WTC11 (cell line): ENCODE results near the gene CACNG4. TPM values are rescaled to one million over a fixed set of nuclear protein-coding genes. Genes with fewer than 3 reads are reported as not detected.
A peak's percentile ranks its signal among the peaks of the same experiment; 100 is the strongest.

Source experiments
- ATAC-seq: fragments of 200-7000 bp; cut with Tn5 transposase; 2 replicates; pipeline ENCODE4 v1.10.0; 2021; ENCODE audit warnings: mild to moderate bottlenecking, moderate library complexity
- CTCF ChIA-PET: fragments of 300-600 bp; sonication (Branson Sonifier 250); formaldehyde crosslinking; loops from one replicate; lab custom pipeline; 2021; ENCODE audit warnings: antibody characterized with exemption; lab: Charles Lee
- POLR2A ChIA-PET: fragments of 350-600 bp; sonication (Branson Sonifier 250); formaldehyde crosslinking; loops from one replicate; lab custom pipeline; 2021; ENCODE audit warnings: antibody characterized with exemption; lab: Charles Lee
- DNase-seq: peaks from one replicate; pipeline ENCODE4 v3.0.0; 2021; ENCODE audit warnings: low spot score
- H3K27ac Mint-ChIP-seq: 2 replicates; pipeline ENCODE4 v1.8.0; 2021; ENCODE audit warnings: mixed read lengths
- H3K27me3 Mint-ChIP-seq: 2 replicates; pipeline ENCODE4 v1.8.0; 2021; ENCODE audit warnings: low read depth, mild to moderate bottlenecking, moderate library complexity, mixed read lengths
- H3K36me3 Mint-ChIP-seq: 2 replicates; pipeline ENCODE4 v1.8.0; 2021; ENCODE audit warnings: mixed read lengths
- H3K4me1 Mint-ChIP-seq: 2 replicates; pipeline ENCODE4 v1.8.0; 2022; ENCODE audit warnings: mixed read lengths
- H3K4me3 Mint-ChIP-seq: 2 replicates; pipeline ENCODE4 v1.8.0; 2021; ENCODE audit warnings: mild to moderate bottlenecking, moderate library complexity, mixed read lengths
- H3K9me3 Mint-ChIP-seq: 2 replicates; pipeline ENCODE4 v1.8.0; 2021; ENCODE audit warnings: mixed read lengths
- CREB1 ChIP-seq: sonication (generic); formaldehyde crosslinking; IDR thresholded peaks from 2 replicates; pipeline ENCODE4 v1.8.0; 2023; ENCODE audit warnings: mild to moderate bottlenecking, missing genetic modification reagents
- CREM ChIP-seq: sonication (generic); formaldehyde crosslinking; IDR thresholded peaks from 2 replicates; pipeline ENCODE4 v1.8.1; 2022; ENCODE audit warnings: mild to moderate bottlenecking, missing genetic modification reagents, moderate library complexity
- IRF2 ChIP-seq: sonication (generic); formaldehyde crosslinking; IDR thresholded peaks from 2 replicates; pipeline ENCODE4 v1.8.0; 2022; ENCODE audit warnings: low read depth, missing genetic modification reagents, borderline replicate concordance
- MAX ChIP-seq: sonication (generic); formaldehyde crosslinking; IDR thresholded peaks from 2 replicates; pipeline ENCODE4 v1.8.0; 2022; ENCODE audit warnings: mild to moderate bottlenecking, missing genetic modification reagents
- MXD4 ChIP-seq: fragments of 250-450 bp; sonication (Bioruptor Pico); IDR thresholded peaks from 2 replicates; pipeline ENCODE4 v1.8.0; 2021; ENCODE audit warnings: mild to moderate bottlenecking, moderate library complexity, borderline replicate concordance
- NR3C1 ChIP-seq: sonication (generic); formaldehyde crosslinking; conservative IDR thresholded peaks from 2 replicates; pipeline ENCODE4 v1.8.1; 2023; ENCODE audit warnings: low read depth, mild to moderate bottlenecking, missing genetic modification reagents
- OVOL2 ChIP-seq: fragments of 250-450 bp; sonication (Bioruptor Pico); IDR thresholded peaks from 2 replicates; pipeline ENCODE4 v1.9.0; 2021; ENCODE audit warnings: mild to moderate bottlenecking, borderline replicate concordance
- RELA ChIP-seq: sonication (generic); formaldehyde crosslinking; IDR thresholded peaks from 2 replicates; pipeline ENCODE4 v1.8.1; 2022; ENCODE audit warnings: missing genetic modification reagents, mild to moderate bottlenecking, borderline replicate concordance
- SMAD3 ChIP-seq: sonication (generic); formaldehyde crosslinking; IDR thresholded peaks from 2 replicates; pipeline ENCODE4 v1.8.0; 2022; ENCODE audit warnings: missing genetic modification reagents, mild to moderate bottlenecking, borderline replicate concordance
- SMAD4 ChIP-seq: sonication (generic); formaldehyde crosslinking; IDR thresholded peaks from 2 replicates; pipeline ENCODE4 v1.8.0; 2022; ENCODE audit warnings: mild to moderate bottlenecking, missing genetic modification reagents
- TCF7 ChIP-seq: sonication (generic); formaldehyde crosslinking; IDR thresholded peaks from 2 replicates; pipeline ENCODE4 v1.8.0; 2022; ENCODE audit warnings: mild to moderate bottlenecking, low read depth, missing genetic modification reagents, moderate library complexity
- ZNF121 ChIP-seq: sonication (generic); formaldehyde crosslinking; IDR thresholded peaks from 2 replicates; pipeline ENCODE4 v1.8.0; 2023; ENCODE audit warnings: missing genetic modification reagents
- ZNF219 ChIP-seq: sonication (generic); formaldehyde crosslinking; IDR thresholded peaks from 2 replicates; pipeline ENCODE4 v1.8.0; 2023; ENCODE audit warnings: missing genetic modification reagents, mild to moderate bottlenecking, borderline replicate concordance
- ZNF232 ChIP-seq: sonication (generic); formaldehyde crosslinking; IDR thresholded peaks from 2 replicates; pipeline ENCODE4 v1.8.0; 2022; ENCODE audit warnings: mild to moderate bottlenecking, missing genetic modification reagents
- total RNA-seq: library from RNA; stranded (reverse); gene quantifications from 3 replicates; pipeline ENCODE4 v1.2.3, GENCODE V29; 2021
- TF ChIP-seq, protein P1 (sequence below): sonication (generic); formaldehyde crosslinking; IDR thresholded peaks from 2 replicates; pipeline ENCODE4 v1.8.1; 2023; ENCODE audit warnings: mild to moderate bottlenecking, missing genetic modification reagents, borderline replicate concordance
- TF ChIP-seq, protein P2 (sequence below): sonication (generic); formaldehyde crosslinking; IDR thresholded peaks from 2 replicates; pipeline ENCODE4 v1.8.0; 2022; ENCODE audit warnings: mild to moderate bottlenecking, missing genetic modification reagents
- TF ChIP-seq, protein P3 (sequence below): fragments of 250-450 bp; sonication (Bioruptor Pico); IDR thresholded peaks from 2 replicates; pipeline ENCODE4 v1.8.0; 2021; ENCODE audit warnings: mild to moderate bottlenecking
- TF ChIP-seq, protein P4 (sequence below): sonication (generic); formaldehyde crosslinking; IDR thresholded peaks from 2 replicates; pipeline ENCODE4 v1.8.1; 2023; ENCODE audit warnings: mild to moderate bottlenecking, moderate library complexity, missing genetic modification reagents
- TF ChIP-seq, protein P5 (sequence below): sonication (generic); formaldehyde crosslinking; IDR thresholded peaks from 2 replicates; pipeline ENCODE4 v1.8.1; 2023; ENCODE audit warnings: mild to moderate bottlenecking, missing genetic modification reagents
- TF ChIP-seq, protein P6 (sequence below): fragments of 250-450 bp; sonication (Bioruptor Pico); IDR thresholded peaks from 2 replicates; pipeline ENCODE4 v1.9.0; 2021; ENCODE audit warnings: mild to moderate bottlenecking, borderline replicate concordance

CACNG4 gene
- total RNA-seq, 1 experiment from 2014 or later = 3.4 TPM

GRCh38 chr17:66976781-66977201, 12.3 kb downstream of the CACNG4 start:
- ChIA-PET POLR2A (no interaction called here), CTCF (interaction anchor here (1.1 to 1.7 kb wide), 3 partner anchors 33 to 62 kb away, joined by 3 to 7 read pairs (median 5); no protein-coding TSS in a partner anchor)
- no peak overlapping the region for H3K4me3 Mint-ChIP-seq
- H3K27ac Mint-ChIP-seq = 0 out of 2 replicates have a peak overlapping the region, but pooled peaks have one; percentile 10
- H3K4me1 Mint-ChIP-seq = peaks cover 13% of the 10 kb centered on the region
- H3K27me3 Mint-ChIP-seq = no peaks in the 10 kb centered on the region
- H3K9me3 Mint-ChIP-seq = peaks cover 1% of the 10 kb centered on the region
- TF ChIP-seq IRF2 (CRISPR knock-in tag) = no peak
- TF ChIP-seq, protein P1, sequence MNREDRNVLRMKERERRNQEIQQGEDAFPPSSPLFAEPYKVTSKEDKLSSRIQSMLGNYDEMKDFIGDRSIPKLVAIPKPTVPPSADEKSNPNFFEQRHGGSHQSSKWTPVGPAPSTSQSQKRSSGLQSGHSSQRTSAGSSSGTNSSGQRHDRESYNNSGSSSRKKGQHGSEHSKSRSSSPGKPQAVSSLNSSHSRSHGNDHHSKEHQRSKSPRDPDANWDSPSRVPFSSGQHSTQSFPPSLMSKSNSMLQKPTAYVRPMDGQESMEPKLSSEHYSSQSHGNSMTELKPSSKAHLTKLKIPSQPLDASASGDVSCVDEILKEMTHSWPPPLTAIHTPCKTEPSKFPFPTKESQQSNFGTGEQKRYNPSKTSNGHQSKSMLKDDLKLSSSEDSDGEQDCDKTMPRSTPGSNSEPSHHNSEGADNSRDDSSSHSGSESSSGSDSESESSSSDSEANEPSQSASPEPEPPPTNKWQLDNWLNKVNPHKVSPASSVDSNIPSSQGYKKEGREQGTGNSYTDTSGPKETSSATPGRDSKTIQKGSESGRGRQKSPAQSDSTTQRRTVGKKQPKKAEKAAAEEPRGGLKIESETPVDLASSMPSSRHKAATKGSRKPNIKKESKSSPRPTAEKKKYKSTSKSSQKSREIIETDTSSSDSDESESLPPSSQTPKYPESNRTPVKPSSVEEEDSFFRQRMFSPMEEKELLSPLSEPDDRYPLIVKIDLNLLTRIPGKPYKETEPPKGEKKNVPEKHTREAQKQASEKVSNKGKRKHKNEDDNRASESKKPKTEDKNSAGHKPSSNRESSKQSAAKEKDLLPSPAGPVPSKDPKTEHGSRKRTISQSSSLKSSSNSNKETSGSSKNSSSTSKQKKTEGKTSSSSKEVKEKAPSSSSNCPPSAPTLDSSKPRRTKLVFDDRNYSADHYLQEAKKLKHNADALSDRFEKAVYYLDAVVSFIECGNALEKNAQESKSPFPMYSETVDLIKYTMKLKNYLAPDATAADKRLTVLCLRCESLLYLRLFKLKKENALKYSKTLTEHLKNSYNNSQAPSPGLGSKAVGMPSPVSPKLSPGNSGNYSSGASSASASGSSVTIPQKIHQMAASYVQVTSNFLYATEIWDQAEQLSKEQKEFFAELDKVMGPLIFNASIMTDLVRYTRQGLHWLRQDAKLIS (CRISPR knock-in tag) = no peak
- TF ChIP-seq ZNF219 (CRISPR knock-in tag) = no peak
- no peak for TF ChIP-seq MAX (CRISPR knock-in tag)
- no peak for TF ChIP-seq OVOL2 (CRISPR knock-in tag)
- TF ChIP-seq SMAD3 (CRISPR knock-in tag) = no peak
- TF ChIP-seq, protein P2, sequence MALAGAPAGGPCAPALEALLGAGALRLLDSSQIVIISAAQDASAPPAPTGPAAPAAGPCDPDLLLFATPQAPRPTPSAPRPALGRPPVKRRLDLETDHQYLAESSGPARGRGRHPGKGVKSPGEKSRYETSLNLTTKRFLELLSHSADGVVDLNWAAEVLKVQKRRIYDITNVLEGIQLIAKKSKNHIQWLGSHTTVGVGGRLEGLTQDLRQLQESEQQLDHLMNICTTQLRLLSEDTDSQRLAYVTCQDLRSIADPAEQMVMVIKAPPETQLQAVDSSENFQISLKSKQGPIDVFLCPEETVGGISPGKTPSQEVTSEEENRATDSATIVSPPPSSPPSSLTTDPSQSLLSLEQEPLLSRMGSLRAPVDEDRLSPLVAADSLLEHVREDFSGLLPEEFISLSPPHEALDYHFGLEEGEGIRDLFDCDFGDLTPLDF = no peak
- no peak for TF ChIP-seq RELA (CRISPR knock-in tag)
- TF ChIP-seq ZNF121 (CRISPR knock-in tag) = no peak
- TF ChIP-seq, protein P3, sequence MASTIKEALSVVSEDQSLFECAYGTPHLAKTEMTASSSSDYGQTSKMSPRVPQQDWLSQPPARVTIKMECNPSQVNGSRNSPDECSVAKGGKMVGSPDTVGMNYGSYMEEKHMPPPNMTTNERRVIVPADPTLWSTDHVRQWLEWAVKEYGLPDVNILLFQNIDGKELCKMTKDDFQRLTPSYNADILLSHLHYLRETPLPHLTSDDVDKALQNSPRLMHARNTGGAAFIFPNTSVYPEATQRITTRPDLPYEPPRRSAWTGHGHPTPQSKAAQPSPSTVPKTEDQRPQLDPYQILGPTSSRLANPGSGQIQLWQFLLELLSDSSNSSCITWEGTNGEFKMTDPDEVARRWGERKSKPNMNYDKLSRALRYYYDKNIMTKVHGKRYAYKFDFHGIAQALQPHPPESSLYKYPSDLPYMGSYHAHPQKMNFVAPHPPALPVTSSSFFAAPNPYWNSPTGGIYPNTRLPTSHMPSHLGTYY (CRISPR knock-in tag) = no peak
- TF ChIP-seq, protein P4, sequence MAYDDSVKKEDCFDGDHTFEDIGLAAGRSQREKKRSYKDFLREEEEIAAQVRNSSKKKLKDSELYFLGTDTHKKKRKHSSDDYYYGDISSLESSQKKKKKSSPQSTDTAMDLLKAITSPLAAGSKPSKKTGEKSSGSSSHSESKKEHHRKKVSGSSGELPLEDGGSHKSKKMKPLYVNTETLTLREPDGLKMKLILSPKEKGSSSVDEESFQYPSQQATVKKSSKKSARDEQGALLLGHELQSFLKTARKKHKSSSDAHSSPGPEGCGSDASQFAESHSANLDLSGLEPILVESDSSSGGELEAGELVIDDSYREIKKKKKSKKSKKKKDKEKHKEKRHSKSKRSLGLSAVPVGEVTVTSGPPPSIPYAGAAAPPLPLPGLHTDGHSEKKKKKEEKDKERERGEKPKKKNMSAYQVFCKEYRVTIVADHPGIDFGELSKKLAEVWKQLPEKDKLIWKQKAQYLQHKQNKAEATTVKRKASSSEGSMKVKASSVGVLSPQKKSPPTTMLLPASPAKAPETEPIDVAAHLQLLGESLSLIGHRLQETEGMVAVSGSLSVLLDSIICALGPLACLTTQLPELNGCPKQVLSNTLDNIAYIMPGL = no peak
- no peak for TF ChIP-seq ZNF232 (CRISPR knock-in tag)
- TF ChIP-seq SMAD4 (CRISPR knock-in tag) = no peak
- TF ChIP-seq TCF7 (CRISPR knock-in tag) = no peak
- TF ChIP-seq MXD4 (CRISPR knock-in tag) = no peak
- TF ChIP-seq, protein P5, sequence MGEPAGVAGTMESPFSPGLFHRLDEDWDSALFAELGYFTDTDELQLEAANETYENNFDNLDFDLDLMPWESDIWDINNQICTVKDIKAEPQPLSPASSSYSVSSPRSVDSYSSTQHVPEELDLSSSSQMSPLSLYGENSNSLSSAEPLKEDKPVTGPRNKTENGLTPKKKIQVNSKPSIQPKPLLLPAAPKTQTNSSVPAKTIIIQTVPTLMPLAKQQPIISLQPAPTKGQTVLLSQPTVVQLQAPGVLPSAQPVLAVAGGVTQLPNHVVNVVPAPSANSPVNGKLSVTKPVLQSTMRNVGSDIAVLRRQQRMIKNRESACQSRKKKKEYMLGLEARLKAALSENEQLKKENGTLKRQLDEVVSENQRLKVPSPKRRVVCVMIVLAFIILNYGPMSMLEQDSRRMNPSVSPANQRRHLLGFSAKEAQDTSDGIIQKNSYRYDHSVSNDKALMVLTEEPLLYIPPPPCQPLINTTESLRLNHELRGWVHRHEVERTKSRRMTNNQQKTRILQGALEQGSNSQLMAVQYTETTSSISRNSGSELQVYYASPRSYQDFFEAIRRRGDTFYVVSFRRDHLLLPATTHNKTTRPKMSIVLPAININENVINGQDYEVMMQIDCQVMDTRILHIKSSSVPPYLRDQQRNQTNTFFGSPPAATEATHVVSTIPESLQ (CRISPR knock-in tag) = no peak
- TF ChIP-seq, protein P6, sequence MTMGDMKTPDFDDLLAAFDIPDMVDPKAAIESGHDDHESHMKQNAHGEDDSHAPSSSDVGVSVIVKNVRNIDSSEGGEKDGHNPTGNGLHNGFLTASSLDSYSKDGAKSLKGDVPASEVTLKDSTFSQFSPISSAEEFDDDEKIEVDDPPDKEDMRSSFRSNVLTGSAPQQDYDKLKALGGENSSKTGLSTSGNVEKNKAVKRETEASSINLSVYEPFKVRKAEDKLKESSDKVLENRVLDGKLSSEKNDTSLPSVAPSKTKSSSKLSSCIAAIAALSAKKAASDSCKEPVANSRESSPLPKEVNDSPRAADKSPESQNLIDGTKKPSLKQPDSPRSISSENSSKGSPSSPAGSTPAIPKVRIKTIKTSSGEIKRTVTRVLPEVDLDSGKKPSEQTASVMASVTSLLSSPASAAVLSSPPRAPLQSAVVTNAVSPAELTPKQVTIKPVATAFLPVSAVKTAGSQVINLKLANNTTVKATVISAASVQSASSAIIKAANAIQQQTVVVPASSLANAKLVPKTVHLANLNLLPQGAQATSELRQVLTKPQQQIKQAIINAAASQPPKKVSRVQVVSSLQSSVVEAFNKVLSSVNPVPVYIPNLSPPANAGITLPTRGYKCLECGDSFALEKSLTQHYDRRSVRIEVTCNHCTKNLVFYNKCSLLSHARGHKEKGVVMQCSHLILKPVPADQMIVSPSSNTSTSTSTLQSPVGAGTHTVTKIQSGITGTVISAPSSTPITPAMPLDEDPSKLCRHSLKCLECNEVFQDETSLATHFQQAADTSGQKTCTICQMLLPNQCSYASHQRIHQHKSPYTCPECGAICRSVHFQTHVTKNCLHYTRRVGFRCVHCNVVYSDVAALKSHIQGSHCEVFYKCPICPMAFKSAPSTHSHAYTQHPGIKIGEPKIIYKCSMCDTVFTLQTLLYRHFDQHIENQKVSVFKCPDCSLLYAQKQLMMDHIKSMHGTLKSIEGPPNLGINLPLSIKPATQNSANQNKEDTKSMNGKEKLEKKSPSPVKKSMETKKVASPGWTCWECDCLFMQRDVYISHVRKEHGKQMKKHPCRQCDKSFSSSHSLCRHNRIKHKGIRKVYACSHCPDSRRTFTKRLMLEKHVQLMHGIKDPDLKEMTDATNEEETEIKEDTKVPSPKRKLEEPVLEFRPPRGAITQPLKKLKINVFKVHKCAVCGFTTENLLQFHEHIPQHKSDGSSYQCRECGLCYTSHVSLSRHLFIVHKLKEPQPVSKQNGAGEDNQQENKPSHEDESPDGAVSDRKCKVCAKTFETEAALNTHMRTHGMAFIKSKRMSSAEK = no peak
- TF ChIP-seq CREB1 (CRISPR knock-in tag) = no peak
- TF ChIP-seq CREM (CRISPR knock-in tag) = no peak
- TF ChIP-seq NR3C1 = no peak
- DNase-seq (no peak), ATAC-seq (no peak; the same call in 1 of the 2 replicates)
- no peaks in the 10 kb centered on the region for H3K36me3 Mint-ChIP-seq
